ENCODE results near the gene GPX3. TPM values are rescaled to one million over a fixed set of nuclear protein-coding genes. Genes with fewer than 3 reads are reported as not detected.

The GPX3 gene
- total RNA-seq, 1 donor from 2014 or later, result 3,069 TPM

DNA sequence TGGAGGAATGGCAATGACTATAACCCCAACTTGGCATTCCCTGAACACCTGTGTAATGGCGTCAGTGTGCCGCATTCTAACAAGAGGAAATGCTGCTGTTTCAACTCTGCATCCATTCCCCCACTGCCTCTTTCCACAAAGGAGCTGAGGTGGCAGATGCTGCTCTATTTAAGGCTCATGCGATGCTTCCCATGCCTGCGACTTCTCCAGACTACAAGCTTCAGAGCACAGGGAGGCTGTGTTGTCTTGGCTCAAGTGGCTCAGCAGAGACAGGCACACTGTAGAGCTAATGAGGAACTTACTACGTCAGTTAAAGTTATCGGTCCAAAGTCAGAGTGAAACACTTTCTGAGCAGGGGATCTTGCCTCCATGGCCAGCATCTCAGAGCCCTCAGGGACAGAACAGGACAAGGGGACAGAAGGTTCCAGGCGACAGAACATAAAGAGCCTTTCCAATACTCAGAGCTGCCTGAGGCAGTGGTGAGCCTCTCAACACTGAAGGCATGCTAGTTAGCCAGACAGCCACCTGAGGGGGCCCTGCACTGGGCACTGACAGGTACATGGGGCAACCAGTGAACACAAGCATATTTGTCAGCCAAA, 38.6 kb downstream of the GPX3 start:
- DNase-seq (ENCODE audit: extremely low spot score in 2 of 2), result no peak
- H3K4me3 ChIP-seq, result no peak overlapping the region
- H3K4me1 ChIP-seq, result peaks cover 40% of the 10 kb centered on the region
- intact Hi-C loops (cut with DNase I), result no loop called here
- H3K27ac ChIP-seq, result no peak overlapping the region
- H3K27me3 ChIP-seq, result no peaks in the 10 kb centered on the region
- H3K36me3 ChIP-seq, result peaks cover 0 to 64% of the 10 kb centered on the region in 2 donors
- no peaks in the 10 kb centered on the region for H3K9me3 ChIP-seq
- TF ChIP-seq, protein P1, sequence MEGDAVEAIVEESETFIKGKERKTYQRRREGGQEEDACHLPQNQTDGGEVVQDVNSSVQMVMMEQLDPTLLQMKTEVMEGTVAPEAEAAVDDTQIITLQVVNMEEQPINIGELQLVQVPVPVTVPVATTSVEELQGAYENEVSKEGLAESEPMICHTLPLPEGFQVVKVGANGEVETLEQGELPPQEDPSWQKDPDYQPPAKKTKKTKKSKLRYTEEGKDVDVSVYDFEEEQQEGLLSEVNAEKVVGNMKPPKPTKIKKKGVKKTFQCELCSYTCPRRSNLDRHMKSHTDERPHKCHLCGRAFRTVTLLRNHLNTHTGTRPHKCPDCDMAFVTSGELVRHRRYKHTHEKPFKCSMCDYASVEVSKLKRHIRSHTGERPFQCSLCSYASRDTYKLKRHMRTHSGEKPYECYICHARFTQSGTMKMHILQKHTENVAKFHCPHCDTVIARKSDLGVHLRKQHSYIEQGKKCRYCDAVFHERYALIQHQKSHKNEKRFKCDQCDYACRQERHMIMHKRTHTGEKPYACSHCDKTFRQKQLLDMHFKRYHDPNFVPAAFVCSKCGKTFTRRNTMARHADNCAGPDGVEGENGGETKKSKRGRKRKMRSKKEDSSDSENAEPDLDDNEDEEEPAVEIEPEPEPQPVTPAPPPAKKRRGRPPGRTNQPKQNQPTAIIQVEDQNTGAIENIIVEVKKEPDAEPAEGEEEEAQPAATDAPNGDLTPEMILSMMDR (IDR thresholded peaks at IDR 0.05), result no peak

DNA sequence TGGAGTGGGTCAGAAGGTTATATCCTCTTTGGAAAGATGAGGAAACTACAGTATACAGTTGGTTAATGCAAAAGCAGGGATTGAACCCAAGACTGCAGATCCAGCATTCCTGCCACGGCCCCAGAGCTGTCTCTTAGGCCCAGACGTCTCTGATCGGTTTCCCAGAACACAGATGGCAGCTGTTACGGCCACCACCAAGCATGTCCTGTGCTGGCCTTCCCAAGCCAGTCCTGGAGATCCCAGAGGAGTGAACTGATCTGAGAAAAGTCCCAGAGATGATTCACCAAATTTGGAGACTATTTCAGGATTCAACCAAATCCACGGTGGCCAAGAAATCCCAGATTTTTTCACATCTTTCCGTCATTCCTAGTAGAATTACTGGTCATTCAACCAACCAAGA, 40.4 kb downstream of the GPX3 start:
- peaks cover 54% of the 10 kb centered on the region for H3K4me1 ChIP-seq
- H3K27me3 ChIP-seq, result no peaks in the 10 kb centered on the region
- intact Hi-C loops (cut with DNase I), result no loop called here
- H3K27ac ChIP-seq, result peak overlapping the region; percentile 19
- TF ChIP-seq POLR2AphosphoS5 (IDR thresholded peaks at IDR 0.05; ENCODE audit: insufficient read depth in 1 of 2, low read depth in 1 of 2) (no peak), POLR2A (IDR thresholded peaks at IDR 0.05) (no peak)
- TF ChIP-seq, protein P1 (IDR thresholded peaks at IDR 0.05), result no peak
- no peak overlapping the region for H3K4me3 ChIP-seq
- H3K9me3 ChIP-seq, result no peaks in the 10 kb centered on the region
- DNase-seq (ENCODE audit: extremely low spot score in 2 of 2), result no peak
- peaks cover 0 to 53% of the 10 kb centered on the region in 2 donors for H3K36me3 ChIP-seq

DNA sequence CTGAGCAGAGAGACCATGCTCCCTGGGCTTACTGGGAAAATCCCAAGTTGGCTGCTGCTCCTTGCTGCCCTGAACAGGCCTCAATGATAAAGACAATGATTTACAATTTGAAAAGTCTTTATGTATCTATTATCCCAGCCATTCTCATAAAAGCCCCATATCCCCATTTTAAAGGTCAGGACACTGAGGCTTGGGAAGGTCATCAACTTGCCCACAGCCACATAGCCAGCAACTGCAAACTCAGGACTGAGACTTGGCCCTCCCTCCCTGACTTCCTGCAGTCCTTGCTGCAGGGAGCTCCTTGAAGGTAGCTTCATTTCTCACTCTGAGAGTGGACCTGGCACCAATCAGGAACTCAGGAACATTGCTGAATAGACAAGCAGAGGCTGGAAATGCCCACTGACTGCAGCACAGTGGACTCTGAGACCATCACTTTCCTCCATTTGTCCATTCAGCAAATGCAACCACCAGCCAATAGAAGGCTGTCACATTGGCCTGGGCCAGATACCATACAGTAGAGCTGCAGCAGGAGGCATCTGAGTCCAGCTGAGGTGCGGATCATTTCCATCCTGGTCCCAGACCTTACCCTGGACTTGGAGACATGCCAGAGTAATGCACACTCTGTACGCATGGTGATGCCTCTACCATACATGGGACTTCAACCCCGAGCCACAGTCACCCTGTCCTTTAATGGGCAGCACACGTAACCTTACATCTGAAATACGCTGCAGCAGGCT, 42.2 kb downstream of the GPX3 start:
- Histone ChIP-seq H3K27ac (peak overlapping the region; percentile 76), H3K4me1 (peaks cover 69% of the 10 kb centered on the region)
- intact Hi-C loops (cut with DNase I), result no loop called here

DNA sequence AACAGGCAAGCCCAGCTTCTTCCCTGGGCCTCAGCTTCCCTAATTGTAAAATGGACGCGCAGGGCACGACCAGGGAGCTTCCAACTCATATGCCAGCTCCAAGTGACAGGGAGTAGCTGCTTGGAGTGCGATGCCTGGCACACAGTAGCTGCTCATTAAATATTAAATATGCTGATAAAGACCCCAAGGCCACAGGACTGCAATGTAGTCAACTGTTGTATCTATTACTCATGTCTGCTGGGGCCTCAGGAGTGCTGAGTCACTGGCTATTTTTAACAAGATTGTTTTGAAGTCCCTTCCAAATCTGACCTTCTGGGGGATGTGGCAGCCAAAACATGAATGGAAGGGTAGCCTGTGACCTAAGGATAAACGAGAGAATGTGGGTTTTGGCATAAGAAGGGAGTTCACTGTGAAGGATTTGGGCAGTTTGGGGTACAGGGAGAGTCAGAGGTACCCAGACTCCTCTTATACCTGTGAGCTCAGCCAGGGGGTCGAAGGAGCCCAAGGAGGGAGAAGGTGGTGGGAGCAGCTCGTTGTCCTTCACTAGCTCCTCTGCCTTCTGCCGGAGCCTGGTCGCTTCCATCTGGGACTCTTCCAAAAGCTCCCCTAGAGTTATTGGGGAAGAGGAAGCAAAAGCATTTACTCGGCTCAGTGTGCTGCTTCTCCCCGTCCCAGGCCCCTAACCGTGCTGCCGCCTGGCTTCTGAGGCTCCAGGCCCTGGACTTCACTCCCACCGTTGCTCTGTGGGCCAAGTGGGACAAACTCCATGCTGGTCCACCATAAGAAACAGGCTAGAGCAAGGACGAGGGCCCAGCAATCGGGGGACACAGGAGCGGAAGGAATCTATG, 43.0 kb downstream of the GPX3 start:
- no peaks in the 10 kb centered on the region for H3K9me3 ChIP-seq
- H3K27ac ChIP-seq, result peak overlapping the region; percentile 76
- intact Hi-C loops (cut with DNase I), result no loop called here
- H3K27me3 ChIP-seq, result no peaks in the 10 kb centered on the region
- H3K4me1 ChIP-seq, result peaks cover 77% of the 10 kb centered on the region
- H3K36me3 ChIP-seq, result peaks cover 0 to 50% of the 10 kb centered on the region in 2 donors
- DNase-seq (ENCODE audit: extremely low spot score in 2 of 2), result no peak
- TF ChIP-seq POLR2AphosphoS5 (IDR thresholded peaks at IDR 0.05; ENCODE audit: insufficient read depth in 1 of 2, low read depth in 1 of 2) (peak in 1 of 2 donors; percentile 58), POLR2A (IDR thresholded peaks at IDR 0.05) (no peak)
- TF ChIP-seq, protein P1 (IDR thresholded peaks at IDR 0.05), result no peak
- H3K4me3 ChIP-seq, result no peak overlapping the region

More for the DNA sequence above, 42.2 kb downstream of the GPX3 start:
- H3K4me3 ChIP-seq, result no peak overlapping the region
- no peak for TF ChIP-seq POLR2A (IDR thresholded peaks at IDR 0.05)
- no peak for TF ChIP-seq POLR2AphosphoS5 (IDR thresholded peaks at IDR 0.05; ENCODE audit: insufficient read depth in 1 of 2, low read depth in 1 of 2)
- TF ChIP-seq, protein P1 (IDR thresholded peaks at IDR 0.05), result no peak
- H3K36me3 ChIP-seq, result peaks cover 0 to 57% of the 10 kb centered on the region in 2 donors
- DNase-seq (ENCODE audit: extremely low spot score in 2 of 2), result no peak
- no peaks in the 10 kb centered on the region for H3K27me3 ChIP-seq
- H3K9me3 ChIP-seq, result no peaks in the 10 kb centered on the region
